Naive thymus-derived CD4-positive, alpha-beta T cell (primary cell): ENCODE data around the gene SEBOX. TPM values are rescaled to one million over a fixed set of nuclear protein-coding genes. Genes with fewer than 3 reads are reported as not detected.

Experiments
- ATAC-seq: fragments of 150-1000 bp; cut with Tn5 transposase; 2 replicates; pipeline ENCODE4 v1.10.0; 2021; ENCODE audit warnings: mild to moderate bottlenecking, moderate library complexity
- CTCF ChIA-PET: fragments of 350-600 bp; sonication (Branson Sonifier 250); formaldehyde crosslinking; loops from one replicate; lab custom pipeline; 2021; ENCODE audit warnings: antibody characterized with exemption; lab: Charles Lee
- POLR2A ChIA-PET: fragments of 350-600 bp; sonication (Branson Sonifier 250); formaldehyde crosslinking; loops from one replicate; lab custom pipeline; 2021; ENCODE audit warnings: antibody characterized with exemption, inconsistent platforms; lab: Charles Lee
- DNase-seq, 9 donors: peaks; one replicate each; pipeline versions ENCODE4 v3.0.0 to v3.0.0-alpha.2; 2020 to 2022; ENCODE audit warnings: mixed read lengths in 1 of 9
- H3K27ac ChIP-seq: one replicate; pipeline ENCODE4 v1.7.0; 2013; ENCODE audit warnings: mild to moderate bottlenecking, low read depth, low read length, moderate library complexity
- H3K27me3 ChIP-seq, 2 donors: one replicate each; pipeline ENCODE4 v1.7.0; 2013; ENCODE audit warnings: low read length in 2 of 2, mild to moderate bottlenecking in 2 of 2, moderate library complexity in 2 of 2; ENCODE audit not compliant: control insufficient read depth in 2 of 2, insufficient read depth in 2 of 2
- H3K36me3 ChIP-seq, 3 experiments: 1 replicate in 2 of 3; 2 replicates in 1 of 3; pipeline ENCODE4 v1.7.0; 2013; ENCODE audit warnings: low read length in 3 of 3, mild to moderate bottlenecking in 3 of 3, moderate library complexity in 1 of 3; ENCODE audit not compliant: insufficient read depth in 3 of 3, control insufficient read depth in 2 of 3
- H3K4me1 ChIP-seq, 2 donors: one replicate each; pipeline ENCODE4 v1.7.0; 2013; ENCODE audit warnings: low read length in 2 of 2, mild to moderate bottlenecking in 2 of 2, moderate library complexity in 1 of 2; ENCODE audit not compliant: control insufficient read depth in 2 of 2, insufficient read depth in 2 of 2
- H3K4me3 ChIP-seq: 2 replicates; pipeline ENCODE4 v1.7.0; 2013; ENCODE audit warnings: mild to moderate bottlenecking, low read length
- H3K9me3 ChIP-seq, 3 experiments: 1 replicate in 2 of 3; 2 replicates in 1 of 3; pipeline ENCODE4 v1.7.0; 2013; ENCODE audit warnings: low read length in 3 of 3; ENCODE audit not compliant: control insufficient read depth in 2 of 3
- H3K27ac Mint-ChIP-seq, 9 donors: one replicate each; pipeline ENCODE4 v1.8.0; 2020 to 2022; ENCODE audit warnings: mixed read lengths in 9 of 9, mild to moderate bottlenecking in 8 of 9, moderate library complexity in 5 of 9, inconsistent platforms in 2 of 9
- H3K27me3 Mint-ChIP-seq, 5 donors: one replicate each; pipeline ENCODE4 v1.8.0; 2021 to 2022; ENCODE audit warnings: mixed read lengths in 5 of 5, mild to moderate bottlenecking in 1 of 5
- H3K36me3 Mint-ChIP-seq, 5 donors: one replicate each; pipeline ENCODE4 v1.8.0; 2020 to 2022; ENCODE audit warnings: mixed read lengths in 5 of 5, mild to moderate bottlenecking in 3 of 5, inconsistent platforms in 1 of 5
- H3K4me1 Mint-ChIP-seq, 7 donors: one replicate each; pipeline ENCODE4 v1.8.0; 2020 to 2022; ENCODE audit warnings: mixed read lengths in 7 of 7, mild to moderate bottlenecking in 3 of 7, inconsistent platforms in 1 of 7
- H3K4me3 Mint-ChIP-seq, 10 donors: one replicate each; pipeline ENCODE4 v1.8.0; 2020 to 2022; ENCODE audit warnings: mild to moderate bottlenecking in 10 of 10, mixed read lengths in 10 of 10, moderate library complexity in 6 of 10, inconsistent platforms in 2 of 10
- H3K9me3 Mint-ChIP-seq, 11 donors: one replicate each; pipeline ENCODE4 v1.8.0; 2020 to 2022; ENCODE audit warnings: mixed read lengths in 11 of 11, mild to moderate bottlenecking in 4 of 11, inconsistent platforms in 1 of 11, moderate library complexity in 1 of 11
- intact Hi-C, 2 donors: fragments of 100-400 bp; cut with micrococcal nuclease; formaldehyde crosslinking; loops; one replicate each; pipeline ENCODE4 v1.15.1; 2023
- polyA plus RNA-seq, 2 donors: library from polyadenylated mRNA; unstranded; fragments of 300-500 nt; fragmentation: Illumina TruSeq; gene quantifications; one replicate each; pipeline ENCODE4 v1.2.3, GENCODE V29; 2021
- total RNA-seq, 6 experiments: library from RNA in 5 of 6; stranded (reverse) in 5 of 6; gene quantifications; 1 replicate in 5 of 6; 2 replicates in 1 of 6; pipeline ENCODE4 v1.2.3 and lab custom pipeline; 2021 to 2026

The SEBOX gene
- total and polyA plus RNA-seq, 7 experiments from 2014 or later: not detected

- intact Hi-C loops: loop anchor here in 1 of 2 donors (5.0 kb wide), 1 partner anchor 36 kb away; no protein-coding TSS in a partner anchor
- no peak overlapping the region for H3K27ac ChIP-seq
- H3K4me3 ChIP-seq: no peak overlapping the region
- H3K27me3 ChIP-seq: no peaks in the 10 kb centered on the region
- H3K9me3 Mint-ChIP-seq: no peaks in the 10 kb centered on the region
- peaks cover 4 to 12% (median 5%) of the 10 kb centered on the region in 5 donors for H3K36me3 Mint-ChIP-seq
- ChIA-PET POLR2A (no interaction called here), CTCF (interaction anchor here (0.6 to 1.3 kb wide), 2 partner anchors 10 to 23 kb away, joined by 3 read pairs; no protein-coding TSS in a partner anchor)
- peaks cover 0 to 10% (median 6%) of the 10 kb centered on the region in 5 donors for H3K27me3 Mint-ChIP-seq
- H3K4me1 Mint-ChIP-seq: peaks cover 20 to 44% (median 31%) of the 10 kb centered on the region in 7 donors
- peaks cover 6 to 14% of the 10 kb centered on the region in 2 donors for H3K4me1 ChIP-seq
- H3K9me3 ChIP-seq: no peaks in the 10 kb centered on the region
- peaks cover 0 to 7% (median 0%) of the 10 kb centered on the region in 3 experiments for H3K36me3 ChIP-seq
- peak overlapping the region in 9 of 10 donors; percentile 12 to 73 (median 34) for H3K4me3 Mint-ChIP-seq
- ATAC-seq: no peak
- H3K27ac Mint-ChIP-seq: peak overlapping the region in 1 of 9 donors; percentile 32
- peak in 1 of 9 donors; percentile 22 for DNase-seq
These were observed 16.3 kb upstream of the SEBOX start for GRCh38 chr17:28381141-28381825.

DNA sequence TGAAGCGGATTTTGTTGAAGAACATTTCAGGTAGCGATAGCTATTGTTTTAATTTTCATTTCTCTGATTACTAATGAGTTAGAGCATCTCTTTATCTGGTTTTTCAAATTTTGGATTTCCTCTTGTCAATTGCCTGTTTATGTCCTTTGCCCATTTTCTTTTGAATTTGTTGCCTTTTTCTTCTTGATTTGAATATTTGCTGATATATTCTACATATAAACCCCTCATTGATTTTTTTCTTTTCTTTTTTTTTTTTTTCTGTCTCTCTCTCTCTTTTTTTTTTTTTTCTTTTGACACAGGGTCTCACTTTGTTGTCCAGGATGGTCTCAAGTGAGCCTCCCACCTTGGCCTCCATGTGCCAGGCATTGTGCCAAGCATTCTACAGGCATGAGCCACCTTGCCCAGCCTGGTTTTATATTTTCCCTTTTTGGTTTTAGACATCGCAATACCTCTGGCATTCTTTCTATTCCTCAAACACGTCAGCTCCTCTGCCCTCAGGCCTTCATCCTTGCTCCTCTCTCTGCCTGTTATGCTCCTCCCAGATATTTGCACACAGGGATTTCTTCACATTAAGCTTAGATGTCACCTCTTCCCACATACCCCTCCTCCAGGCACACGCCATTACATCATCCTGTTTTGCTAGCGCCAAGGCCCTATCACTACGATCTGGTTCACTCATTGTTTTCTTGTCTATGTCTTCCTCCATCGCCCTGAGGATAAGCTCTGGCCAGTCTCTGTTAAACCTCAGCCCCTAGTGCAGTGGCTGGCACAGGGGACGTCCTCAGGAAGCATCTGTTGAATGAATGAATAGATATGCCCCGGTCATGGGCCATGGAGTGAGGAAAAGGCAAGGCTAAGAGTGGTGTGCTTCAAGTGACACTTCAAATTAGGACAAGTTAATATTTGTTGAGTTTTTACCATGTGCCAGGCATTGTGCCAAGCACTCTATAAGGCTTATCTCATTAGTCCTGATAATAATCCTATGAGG lies 15.1 kb upstream of the SEBOX start:
- H3K9me3 Mint-ChIP-seq: no peaks in the 10 kb centered on the region
- Histone ChIP-seq H3K27me3 (no peaks in the 10 kb centered on the region), H3K9me3 (no peaks in the 10 kb centered on the region), H3K4me3 (no peak overlapping the region), H3K4me1 (peaks cover 4 to 6% of the 10 kb centered on the region in 2 donors), H3K27ac (no peak overlapping the region), H3K36me3 (peaks cover 0 to 7% (median 0%) of the 10 kb centered on the region in 3 experiments)
- H3K36me3 Mint-ChIP-seq: peaks cover 4 to 8% (median 5%) of the 10 kb centered on the region in 5 donors
- ATAC-seq (no peak), DNase-seq (no peak)
- POLR2A ChIA-PET: no interaction called here
- H3K27me3 Mint-ChIP-seq: peaks cover 0 to 10% (median 6%) of the 10 kb centered on the region in 5 donors
- CTCF ChIA-PET: interaction anchor here (0.6 kb wide), 1 partner anchor 22 kb away, joined by 3 read pairs; no protein-coding TSS in a partner anchor
- peaks cover 19 to 32% (median 23%) of the 10 kb centered on the region in 7 donors for H3K4me1 Mint-ChIP-seq
- H3K27ac Mint-ChIP-seq: peak overlapping the region in 1 of 9 donors; percentile 71
- intact Hi-C loops: loop anchor here (5.0 to 10.0 kb wide), 2 partner anchors 37 to 195 kb away; partner anchors contain the start of genes ALDOC (in 1 of the 2) and PIGS (in 1 of the 2)
- H3K4me3 Mint-ChIP-seq: no peak overlapping the region

- peak overlapping the region; percentile 70 to 95 (median 78) for H3K4me3 Mint-ChIP-seq
- H3K27me3 Mint-ChIP-seq: no peaks in the 10 kb centered on the region
- Histone ChIP-seq H3K9me3 (no peaks in the 10 kb centered on the region), H3K27ac (peak overlapping the region; percentile 88), H3K36me3 (no peaks in the 10 kb centered on the region), H3K27me3 (no peaks in the 10 kb centered on the region), H3K4me3 (peak overlapping the region; percentile 78), H3K4me1 (peaks cover 9 to 11% of the 10 kb centered on the region in 2 donors)
- CTCF ChIA-PET: no interaction called here
- peaks cover 10 to 25% (median 18%) of the 10 kb centered on the region in 7 donors for H3K4me1 Mint-ChIP-seq
- H3K36me3 Mint-ChIP-seq: peaks cover 0 to 4% (median under 1%) of the 10 kb centered on the region in 5 donors
- DNase-seq: no peak
- no peak for ATAC-seq
- intact Hi-C loops: loop anchor here (1.0 to 10.0 kb wide), 5 partner anchors 11 to 202 kb away; partner anchors contain the start of genes ALDOC (in 1 of the 2), PIGS (in 1 of the 2), SLC46A1 (in 1 of the 2) and TMEM97 (in 1 of the 2)
- peak overlapping the region in 4 of 9 donors; percentile 23 to 69 (median 50) for H3K27ac Mint-ChIP-seq
- H3K9me3 Mint-ChIP-seq: no peaks in the 10 kb centered on the region
- POLR2A ChIA-PET: interaction anchor here (3.3 kb wide), 1 partner anchor 15 kb away, joined by 17 read pairs; the partner anchor contains the start of gene POLDIP2
These were observed 7.9 kb upstream of the SEBOX start for GRCh38 chr17:28372945-28373274.

DNA sequence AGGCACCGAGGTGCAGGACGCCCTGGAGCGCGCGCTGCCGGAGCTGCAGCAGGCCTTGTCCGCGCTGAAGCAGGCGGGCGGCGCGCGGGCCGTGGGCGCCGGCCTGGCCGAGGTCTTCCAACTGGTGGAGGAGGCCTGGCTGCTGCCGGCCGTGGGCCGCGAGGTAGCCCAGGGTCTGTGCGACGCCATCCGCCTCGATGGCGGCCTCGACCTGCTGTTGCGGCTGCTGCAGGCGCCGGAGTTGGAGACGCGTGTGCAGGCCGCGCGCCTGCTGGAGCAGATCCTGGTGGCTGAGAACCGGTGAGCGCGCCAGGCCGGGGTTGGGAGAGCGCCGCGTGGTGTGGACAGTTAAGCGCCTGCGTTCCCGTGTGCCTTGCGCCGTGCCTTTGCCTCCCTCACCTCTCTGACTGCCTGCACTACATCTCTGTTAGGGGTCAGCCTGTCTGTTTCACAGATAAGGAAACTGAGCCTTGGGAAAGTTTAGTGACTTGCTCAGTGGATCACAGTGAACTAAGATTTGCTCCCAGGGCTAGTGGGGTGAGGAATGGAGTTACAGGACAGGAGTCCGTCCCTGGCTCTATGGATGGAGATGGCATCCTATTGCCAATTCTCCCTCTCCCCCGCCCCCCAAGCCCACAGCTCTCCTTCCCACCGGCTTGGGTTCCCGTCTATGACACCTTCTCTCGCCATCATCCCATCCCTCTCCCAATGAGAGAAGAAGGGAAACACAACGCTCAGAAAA lies 7.4 kb upstream of the SEBOX start:
- ChIA-PET POLR2A (interaction anchor here (0.8 to 3.3 kb wide), 5 partner anchors 12 to 357 kb away, joined by 3 to 17 read pairs (median 3); partner anchors contain the start of genes POLDIP2 and TNFAIP1), CTCF (no interaction called here)
- H3K4me3 ChIP-seq: peak overlapping the region; percentile 78
- peak in 2 of 9 donors; percentile 15 to 16 for DNase-seq
- ATAC-seq: no peak
- intact Hi-C loops: loop anchor here (1.0 to 10.0 kb wide), 5 partner anchors 12 to 202 kb away; partner anchors contain the start of genes ALDOC (in 1 of the 2), PIGS (in 1 of the 2), SLC46A1 (in 1 of the 2) and TMEM97 (in 1 of the 2)
- Mint-ChIP-seq H3K9me3 (no peaks in the 10 kb centered on the region), H3K27ac (peak overlapping the region in 6 of 9 donors; percentile 23 to 91 (median 54)), H3K36me3 (peaks cover 0 to 4% (median 0%) of the 10 kb centered on the region in 5 donors), H3K4me1 (peaks cover 10 to 25% (median 18%) of the 10 kb centered on the region in 7 donors), H3K27me3 (no peaks in the 10 kb centered on the region), H3K4me3 (peak overlapping the region; percentile 70 to 95 (median 85))
- no peaks in the 10 kb centered on the region for H3K9me3 ChIP-seq
- peak overlapping the region; percentile 88 for H3K27ac ChIP-seq
- H3K4me1 ChIP-seq: peaks cover 9 to 11% of the 10 kb centered on the region in 2 donors
- no peaks in the 10 kb centered on the region for H3K27me3 ChIP-seq
- H3K36me3 ChIP-seq: no peaks in the 10 kb centered on the region

GRCh38 chr17:28371245-28372202 lies 6.5 kb upstream of the SEBOX start, which contains the start of gene SARM1:
Gene SARM1, plus strand, starts transcription at chr17:28371694. Its CDS starts 339 bp downstream, at chr17:28372033.
- Histone ChIP-seq H3K36me3 (no peaks in the 10 kb centered on the region), H3K4me3 (peak within 1 kb of the TSS; percentile 78), H3K4me1 (peaks cover 9 to 11% of the 10 kb centered on the region in 2 donors), H3K27ac (peak within 1 kb of the TSS; percentile 88), H3K9me3 (no peaks in the 10 kb centered on the region), H3K27me3 (no peaks in the 10 kb centered on the region)
- CTCF ChIA-PET: interaction anchor here (0.7 kb wide), 1 partner anchor 64 kb away, joined by 3 read pairs; no protein-coding TSS in a partner anchor
- DNase-seq (peak; percentile 52 to 90 (median 64)), ATAC-seq (peak; percentile 91)
- Mint-ChIP-seq H3K27me3 (no peaks in the 10 kb centered on the region), H3K27ac (peak within 1 kb of the TSS; percentile 66 to 97 (median 93)), H3K4me3 (peak within 1 kb of the TSS; percentile 88 to 98 (median 94)), H3K9me3 (no peaks in the 10 kb centered on the region), H3K36me3 (peaks cover 0 to 4% (median 0%) of the 10 kb centered on the region in 5 donors), H3K4me1 (peaks cover 10 to 25% (median 18%) of the 10 kb centered on the region in 7 donors)
- POLR2A ChIA-PET: interaction anchor here (0.8 to 3.3 kb wide), 6 partner anchors 11 to 358 kb away, joined by 3 to 17 read pairs (median 3); partner anchors contain the start of genes POLDIP2 and TNFAIP1
- intact Hi-C loops: loop anchor here (1.0 to 10.0 kb wide), 9 partner anchors 13 to 330 kb away; partner anchors contain the start of genes IFT20 (in 2 of the 2), POLDIP2 (in 2 of the 2), TMEM97 (in 2 of the 2) and TNFAIP1 (in 2 of the 2)
